SIG-M5 (cell line): ENCODE measurements around the gene FAT2.

Experiments
- DNase-seq: peaks from one replicate; lab custom pipeline; 2025; lab: John Stamatoyannopoulos, UW

The FAT2 gene

DNA sequence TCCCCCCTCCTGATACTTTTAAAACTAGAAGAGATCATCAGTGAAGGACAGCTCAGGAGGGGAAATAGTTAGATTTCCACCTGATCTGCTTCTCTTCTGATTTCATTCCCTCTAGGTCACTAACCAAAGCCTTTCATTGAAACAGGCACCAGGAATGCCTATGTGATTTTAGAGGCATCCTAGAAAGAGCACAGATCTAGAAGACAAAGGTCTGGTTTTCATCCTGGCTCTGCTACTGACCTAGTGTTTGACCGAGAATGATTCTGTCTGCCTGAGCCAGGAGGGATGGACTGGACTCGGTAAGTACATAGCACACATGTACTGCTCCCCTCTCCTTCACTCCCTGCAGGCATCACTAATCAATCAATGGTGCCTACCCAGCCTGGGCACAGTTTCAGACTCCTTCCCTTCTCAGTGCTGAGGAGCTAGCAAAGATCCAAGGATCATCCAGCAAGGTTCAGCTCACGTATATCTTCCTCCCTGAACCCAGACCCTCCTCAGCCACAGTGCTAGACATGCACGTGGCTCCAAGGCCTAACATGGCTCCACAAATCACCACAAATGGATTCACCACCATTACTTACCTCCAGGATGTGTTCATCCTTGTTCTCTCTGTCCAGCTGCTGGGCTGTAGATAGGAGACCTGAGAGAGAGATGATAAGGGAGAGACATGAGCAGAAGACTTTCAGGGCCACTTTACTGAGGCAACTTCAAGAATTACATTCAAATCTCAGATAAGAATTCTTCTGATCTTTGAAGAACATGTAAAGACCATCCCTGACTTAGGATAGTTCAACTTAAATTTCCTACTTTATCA, 35.2 kb downstream of the FAT2 start:
- no peak for DNase-seq

DNA sequence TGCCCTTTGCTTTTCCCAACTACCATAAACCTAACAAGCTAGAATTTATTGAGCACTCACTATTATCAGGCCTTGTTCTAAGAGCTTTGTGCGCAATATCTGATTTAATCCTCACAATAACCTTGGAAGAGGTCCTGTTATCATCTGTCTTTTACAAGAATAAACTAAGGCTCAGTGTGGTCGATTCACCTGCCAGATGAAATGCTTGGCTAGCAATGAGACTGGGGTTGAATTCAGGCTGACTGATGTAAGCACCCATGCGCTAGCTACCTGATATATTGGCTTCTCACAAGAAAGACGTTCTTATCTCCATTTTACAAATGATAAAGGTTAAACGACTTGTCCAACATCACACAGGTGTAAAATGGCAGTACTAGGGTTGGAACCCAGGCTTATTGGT, 37.4 kb downstream of the FAT2 start:
- DNase-seq: no peak

DNA sequence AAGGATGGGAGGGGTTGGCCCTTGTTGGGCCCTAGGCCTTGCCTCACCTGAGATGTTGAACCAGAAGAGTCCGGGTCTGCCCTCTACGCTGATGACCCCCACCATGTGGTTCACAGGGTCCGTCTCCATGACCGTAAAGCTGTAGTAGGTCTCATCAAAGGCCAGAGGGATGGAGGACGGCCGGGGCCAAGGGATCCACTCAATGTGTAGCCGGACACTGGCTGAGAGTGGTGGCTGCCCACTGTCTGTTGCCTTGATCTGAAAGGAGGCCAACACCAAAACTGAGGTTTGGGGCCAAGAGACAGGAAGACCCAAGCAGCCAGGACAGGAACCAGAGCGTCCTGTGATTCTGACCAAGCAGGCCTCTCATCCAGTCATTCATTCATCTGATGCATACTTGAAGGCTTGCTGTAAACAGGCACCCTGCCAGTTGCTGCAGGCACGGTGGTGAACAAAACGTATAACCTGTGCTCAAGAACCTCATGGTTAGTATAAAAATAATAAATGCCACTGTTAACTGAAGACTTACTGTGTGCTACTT, 37.9 kb downstream of the FAT2 start:
- DNase-seq: no peak

GRCh38 chr5:151551985-151552384, 39.1 kb downstream of the FAT2 start:
- DNase-seq: no peak

DNA sequence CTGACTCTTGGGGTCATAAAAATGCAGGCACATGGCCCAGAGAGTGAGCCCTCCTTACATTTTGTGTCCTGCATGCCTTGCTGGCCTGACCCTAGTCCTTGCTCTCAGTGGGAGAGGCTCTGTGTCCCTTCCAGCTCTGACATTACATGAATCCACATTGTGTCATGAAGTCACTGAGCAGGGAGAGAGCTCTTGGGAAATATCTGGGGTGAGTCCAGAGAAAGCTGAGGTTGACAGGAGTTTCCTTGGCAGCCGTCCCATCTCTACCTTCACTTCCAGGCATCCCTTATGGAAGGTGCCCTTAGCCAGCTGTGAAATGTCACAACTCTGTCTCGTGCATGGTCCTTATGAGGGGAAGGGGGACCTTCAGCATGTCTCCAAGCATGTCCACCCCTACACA, 41.0 kb downstream of the FAT2 start:
- no peak for DNase-seq

DNA sequence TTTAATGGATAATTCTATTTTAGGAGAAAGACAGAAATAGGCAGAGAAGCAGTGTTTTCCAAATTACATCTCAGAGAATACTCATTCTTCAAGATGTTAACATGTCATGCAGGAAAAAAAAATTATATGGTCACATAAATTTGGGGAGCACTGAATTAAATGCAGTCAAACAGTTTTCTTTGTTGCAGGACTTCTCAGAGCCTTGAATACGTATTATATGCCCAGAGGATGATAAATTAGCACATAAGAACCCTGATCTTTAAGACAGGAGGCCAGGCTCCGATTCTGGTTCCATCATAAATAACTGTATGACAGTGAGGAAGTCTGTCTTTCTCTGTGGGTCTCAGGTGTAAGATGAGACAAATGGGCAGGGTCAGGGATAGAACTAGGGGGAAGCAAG, 41.4 kb downstream of the FAT2 start:
- no peak for DNase-seq

DNA sequence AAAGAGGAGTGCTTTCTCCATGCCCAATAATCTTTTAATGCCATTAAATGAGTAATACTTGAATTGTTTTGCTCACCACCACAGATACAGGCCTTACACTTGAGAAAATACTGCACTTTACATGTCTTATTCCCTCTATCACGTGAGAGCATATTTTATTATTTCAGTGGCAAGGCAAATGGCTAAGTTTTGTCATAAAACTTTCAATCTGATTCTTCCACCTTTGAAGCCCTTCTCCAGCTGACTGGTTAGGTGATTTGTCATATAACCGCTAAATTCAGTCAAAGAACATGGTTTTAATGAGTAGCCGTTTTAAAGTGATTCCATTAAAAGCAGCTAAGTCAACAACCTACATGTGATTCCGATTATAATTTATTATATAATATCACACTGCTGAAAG, 43.8 kb downstream of the FAT2 start:
- DNase-seq: no peak

DNA sequence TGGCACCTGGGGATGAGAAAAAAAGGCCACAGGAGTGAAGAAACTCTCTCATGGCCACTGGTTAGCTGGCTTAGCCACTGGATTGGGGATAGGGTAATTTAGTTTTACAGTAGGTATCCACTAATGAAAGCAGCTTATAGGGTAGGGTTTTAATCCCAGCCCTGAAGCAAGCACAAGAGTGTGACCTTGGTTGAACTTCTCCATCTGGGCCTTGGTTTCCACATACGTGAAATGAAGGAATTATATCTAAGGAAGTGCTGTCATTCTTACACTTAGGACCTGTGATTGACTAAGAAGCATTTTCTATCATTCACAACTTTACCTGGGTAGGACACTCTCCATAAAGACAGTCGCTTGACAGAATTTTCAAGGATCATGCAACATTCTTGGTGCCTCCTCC, 49.6 kb downstream of the FAT2 start:
- DNase-seq: no peak
